Muscle of back (tissue), 11 donors: ENCODE results near the gene GRID1. TPM values are rescaled to one million over a fixed set of nuclear protein-coding genes. Genes with fewer than 3 reads are reported as not detected.

Experiments used
- DNase-seq, 3 donors: peaks; one replicate each; pipeline versions ENCODE4 v3.0.0 to v3.0.0-alpha.2; 2013
- polyA plus RNA-seq, 10 donors: library from polyadenylated mRNA; unstranded; fragments of 120-200 nt; gene quantifications; one replicate each; pipeline ENCODE4 v1.2.1, GENCODE V29; 2013; ENCODE audit not compliant: insufficient read length in 10 of 10

GRID1 gene
- polyA plus RNA-seq, 10 donors, result 2.7 to 8.4 (median 5.9) TPM

DNA sequence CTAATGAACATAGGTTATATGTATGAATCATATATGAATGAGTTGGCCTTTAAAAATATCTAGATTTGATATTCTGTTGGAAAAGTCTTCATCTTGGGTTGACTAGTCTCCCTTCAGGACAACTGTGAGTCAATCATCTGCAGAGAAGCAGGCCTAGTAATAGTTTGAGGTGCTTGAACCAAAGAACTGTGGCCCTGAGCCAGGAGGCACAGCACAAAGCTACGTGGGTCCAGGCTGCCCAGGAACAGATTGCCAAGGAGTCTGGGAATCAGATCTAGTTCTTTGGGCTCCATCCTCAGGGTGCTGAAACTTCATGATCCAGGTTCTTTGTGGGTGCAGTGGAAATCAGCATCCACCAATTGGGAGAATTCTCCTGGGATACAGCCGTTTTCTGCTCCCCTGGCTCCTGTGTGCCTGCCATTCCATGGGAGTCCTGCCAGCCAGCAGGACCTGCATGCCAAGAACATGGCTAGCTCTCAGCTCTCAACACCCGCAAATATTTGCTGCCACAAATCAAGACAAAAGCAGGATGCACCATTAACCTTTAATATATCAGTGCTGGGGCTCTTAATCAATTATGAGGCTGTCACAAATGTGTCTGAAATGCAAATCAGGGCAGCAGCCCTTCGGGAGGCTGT lies 709.0 kb downstream of the GRID1 start:
- no peak for DNase-seq

DNA sequence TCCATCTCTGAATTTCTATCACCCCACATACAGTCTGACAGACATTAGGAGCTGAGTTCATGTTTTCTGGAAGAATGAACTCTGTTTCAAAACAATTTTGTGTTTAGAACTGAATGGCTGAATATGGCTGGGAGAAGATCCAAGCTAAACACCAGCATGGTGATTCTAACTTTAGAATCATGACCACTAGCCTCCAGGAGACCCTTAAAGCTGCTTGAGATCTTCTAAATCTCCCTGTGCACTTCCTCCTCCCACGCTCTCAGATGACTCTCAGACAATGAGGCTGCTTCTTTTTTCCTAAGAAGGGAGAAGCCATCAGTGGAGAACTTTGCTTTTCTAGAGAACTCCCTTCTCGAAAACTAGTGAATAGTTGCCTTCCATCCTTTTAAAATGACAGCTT lies 711.2 kb downstream of the GRID1 start:
- DNase-seq, result peak in 1 of 3 donors; percentile 17

DNA sequence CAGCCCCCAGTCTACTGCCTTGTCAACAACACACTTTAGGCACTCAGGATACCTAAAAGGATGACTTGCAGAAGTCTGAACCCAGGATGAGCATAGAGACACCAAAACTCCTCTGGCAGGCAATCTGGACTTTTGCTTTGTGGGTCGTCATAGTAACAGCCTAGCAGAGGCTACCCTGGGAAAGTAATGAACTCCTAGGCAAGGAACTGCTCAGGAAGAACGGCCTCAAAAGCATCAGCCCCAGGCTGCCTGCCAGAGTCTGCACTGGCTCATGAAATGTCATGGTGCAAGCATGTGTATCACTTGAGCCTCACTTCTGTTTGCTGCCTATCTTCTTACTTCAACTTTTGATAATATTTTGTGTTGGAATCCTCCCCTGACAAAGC lies 715.1 kb downstream of the GRID1 start:
- DNase-seq, result peak in 2 of 3 donors; percentile 73 to 85

DNA sequence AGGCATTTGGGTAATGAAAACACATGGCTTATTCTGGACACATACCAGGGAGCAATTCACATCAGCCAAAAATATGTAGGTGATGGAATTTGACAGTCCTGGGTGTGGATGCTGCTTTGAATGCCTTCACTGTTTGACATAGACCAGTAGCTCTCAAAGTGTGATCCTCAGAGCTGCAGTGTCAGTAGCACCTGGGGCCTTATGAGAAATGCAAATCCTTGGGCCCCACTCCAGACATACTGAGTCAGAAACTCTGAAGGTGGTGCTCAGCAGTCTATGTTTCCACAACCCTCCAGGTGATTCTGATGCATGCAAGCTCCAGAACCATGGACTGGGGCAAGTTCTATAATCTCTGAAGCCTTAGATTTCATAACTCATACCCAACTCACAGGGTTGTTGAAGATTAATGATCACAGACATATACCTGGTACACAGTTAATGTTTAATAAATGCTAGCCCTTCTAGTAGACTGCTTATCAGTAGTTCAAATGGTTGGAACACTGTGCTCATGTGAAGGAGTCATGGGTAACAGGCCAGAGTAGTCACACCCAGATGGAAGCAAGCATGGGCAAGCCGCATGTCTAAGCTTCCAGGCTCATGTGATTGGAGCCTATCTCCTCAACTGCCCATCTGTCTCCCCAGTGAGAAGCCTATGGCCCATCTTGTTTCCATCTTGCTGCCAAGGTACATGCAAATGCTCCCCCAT lies 715.7 kb downstream of the GRID1 start:
- DNase-seq, result no peak

DNA sequence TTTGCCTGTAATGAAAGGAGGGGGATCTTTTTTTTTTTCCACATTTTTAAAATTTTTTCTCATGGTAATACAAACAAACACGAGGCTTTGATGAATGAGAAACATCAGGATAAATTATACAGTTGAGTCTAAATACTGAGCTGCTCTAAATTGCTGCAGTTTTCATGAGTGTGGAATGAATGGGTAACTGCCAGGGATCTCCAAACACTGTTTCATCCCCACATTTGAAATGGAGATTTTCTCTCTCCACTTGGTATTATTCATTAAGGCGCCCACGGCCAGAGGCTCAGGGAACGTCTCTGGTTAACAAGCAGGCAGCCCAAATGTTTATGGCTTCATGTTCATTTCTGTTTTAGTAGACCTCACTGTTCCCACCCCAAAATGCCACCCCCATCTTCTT lies 717.1 kb downstream of the GRID1 start:
- DNase-seq, result peak in 1 of 3 donors; percentile 36

DNA sequence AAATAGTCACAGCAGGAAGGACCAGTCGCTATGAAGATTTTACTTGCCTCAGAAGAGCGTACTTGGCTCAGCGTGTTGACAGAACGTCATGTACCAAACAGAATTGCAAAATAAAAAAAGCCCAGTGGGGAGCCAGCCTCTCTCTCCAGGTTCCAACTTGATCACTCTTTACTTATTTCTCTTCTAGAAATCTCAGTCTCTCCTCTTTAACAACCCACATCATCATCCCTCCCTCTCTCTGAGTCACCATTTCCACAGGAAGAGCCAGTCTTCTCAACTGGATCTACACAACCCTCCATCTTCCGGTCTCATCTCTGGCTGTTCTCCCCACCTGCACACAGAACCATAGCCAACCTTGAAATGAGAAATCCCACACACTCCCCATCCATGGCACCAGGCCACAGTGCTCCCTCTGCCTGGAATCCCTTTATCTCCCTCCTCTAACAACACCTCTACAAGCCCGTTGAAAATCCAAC lies 718.3 kb downstream of the GRID1 start:
- DNase-seq, result peak; percentile 70 to 89 (median 80)

DNA sequence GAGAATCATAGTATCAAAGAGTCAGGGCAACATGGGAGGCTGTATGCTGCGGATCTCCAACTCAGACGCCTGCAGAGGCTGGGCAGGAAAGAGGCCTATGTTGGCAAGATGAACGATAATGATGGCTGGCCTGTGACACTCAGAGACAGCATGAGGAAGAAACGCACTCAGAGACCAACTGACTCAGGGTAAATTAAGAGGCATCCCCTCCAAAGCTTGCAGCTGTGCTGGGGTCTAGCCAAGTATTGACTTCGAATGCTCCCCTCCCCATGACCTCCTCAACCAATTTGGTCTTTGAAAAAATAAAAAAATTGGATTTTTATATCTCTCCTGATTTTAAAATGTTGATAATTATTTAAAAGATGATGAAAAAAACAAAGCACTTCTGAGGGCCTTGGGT lies 718.9 kb downstream of the GRID1 start:
- peak in 2 of 3 donors; percentile 61 to 75 for DNase-seq

DNA sequence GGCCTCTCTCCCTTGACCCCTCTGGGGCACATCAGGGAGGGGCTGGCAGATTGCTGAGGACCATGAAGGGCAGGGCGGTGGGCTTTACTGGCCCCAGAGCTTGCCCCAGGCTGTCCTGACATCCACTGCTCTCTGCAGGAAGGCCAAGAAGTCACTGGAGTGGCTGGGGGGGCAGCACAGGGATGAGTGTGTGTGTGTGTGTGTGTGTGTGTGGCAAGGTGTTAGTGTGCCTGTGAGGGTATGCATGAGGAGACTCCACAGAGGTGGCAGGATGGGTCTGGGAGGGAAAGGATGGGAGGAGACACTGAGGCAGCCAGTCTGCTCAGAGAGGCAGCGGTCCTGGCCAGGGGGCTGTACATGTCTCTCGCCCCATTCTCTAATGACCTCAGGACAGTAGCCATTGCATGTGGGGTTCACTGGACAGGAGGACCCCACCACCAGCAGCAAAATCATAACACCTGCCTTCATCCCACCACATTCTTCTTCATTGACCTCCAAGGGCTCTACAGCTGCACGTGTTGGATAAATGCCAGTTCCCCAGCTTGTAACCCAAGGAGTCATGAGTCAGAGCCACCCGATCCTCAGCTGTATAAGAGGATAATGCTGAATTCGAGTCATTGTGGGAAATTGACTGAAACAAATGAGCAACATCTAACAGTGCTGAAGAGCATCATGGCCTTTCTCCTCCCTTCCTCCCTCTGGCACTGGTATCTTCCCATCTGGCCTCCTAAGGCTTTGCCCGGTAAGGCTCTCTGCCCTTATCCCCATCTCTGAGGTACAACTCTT lies 720.5 kb downstream of the GRID1 start:
- peak; percentile 38 to 79 (median 53) for DNase-seq

DNA sequence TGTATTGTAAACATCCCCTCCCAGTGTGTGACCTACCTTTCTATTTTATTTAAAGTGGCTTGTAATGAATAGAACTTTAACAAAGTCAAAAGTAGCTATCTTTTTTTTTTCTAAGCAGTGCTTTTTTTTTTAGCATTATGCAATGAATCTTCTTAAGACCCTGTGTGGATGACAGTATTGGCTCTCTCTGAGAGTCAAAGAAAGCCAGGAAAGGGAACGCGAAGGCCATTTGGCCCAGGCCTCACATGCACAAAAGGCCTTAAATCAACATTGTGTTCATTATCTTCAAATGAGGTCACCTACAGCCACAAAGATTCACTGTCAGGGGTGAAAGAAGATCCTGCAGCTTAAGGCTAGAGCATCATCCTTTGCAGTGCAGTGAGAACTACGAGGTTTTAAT lies 721.5 kb downstream of the GRID1 start:
- peak; percentile 66 to 84 (median 67) for DNase-seq

DNA sequence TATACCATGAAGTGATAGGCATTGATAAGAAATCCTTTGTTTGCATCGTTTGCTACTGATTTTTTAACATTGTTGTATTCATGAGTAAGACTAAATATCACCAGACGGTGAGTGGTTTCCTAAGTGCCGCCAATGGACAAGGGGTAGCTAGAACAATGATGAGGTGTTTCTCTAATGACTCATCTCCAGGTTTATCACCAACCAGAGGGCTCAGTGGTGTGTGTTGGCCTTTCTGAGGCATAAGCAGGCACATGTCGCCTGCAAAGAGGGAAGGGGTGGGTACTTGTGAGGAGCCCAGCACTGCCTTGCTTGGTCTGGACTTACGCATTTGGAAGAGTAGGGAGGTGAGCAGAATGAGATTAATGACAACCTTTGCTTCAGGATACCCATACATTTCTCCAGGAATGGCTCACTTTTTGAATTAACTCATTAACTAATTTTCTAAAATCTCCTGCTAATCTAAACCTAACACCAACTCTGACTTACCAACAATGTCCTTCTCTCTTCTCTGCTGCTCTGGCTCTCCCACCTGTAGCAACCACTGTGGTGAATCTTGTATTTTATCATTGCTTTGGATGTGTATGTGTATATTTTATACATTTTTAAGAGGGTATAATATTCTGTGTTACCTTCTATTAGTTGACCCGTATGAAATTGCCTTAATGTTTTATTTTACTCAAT lies 722.6 kb downstream of the GRID1 start:
- no peak for DNase-seq

DNA sequence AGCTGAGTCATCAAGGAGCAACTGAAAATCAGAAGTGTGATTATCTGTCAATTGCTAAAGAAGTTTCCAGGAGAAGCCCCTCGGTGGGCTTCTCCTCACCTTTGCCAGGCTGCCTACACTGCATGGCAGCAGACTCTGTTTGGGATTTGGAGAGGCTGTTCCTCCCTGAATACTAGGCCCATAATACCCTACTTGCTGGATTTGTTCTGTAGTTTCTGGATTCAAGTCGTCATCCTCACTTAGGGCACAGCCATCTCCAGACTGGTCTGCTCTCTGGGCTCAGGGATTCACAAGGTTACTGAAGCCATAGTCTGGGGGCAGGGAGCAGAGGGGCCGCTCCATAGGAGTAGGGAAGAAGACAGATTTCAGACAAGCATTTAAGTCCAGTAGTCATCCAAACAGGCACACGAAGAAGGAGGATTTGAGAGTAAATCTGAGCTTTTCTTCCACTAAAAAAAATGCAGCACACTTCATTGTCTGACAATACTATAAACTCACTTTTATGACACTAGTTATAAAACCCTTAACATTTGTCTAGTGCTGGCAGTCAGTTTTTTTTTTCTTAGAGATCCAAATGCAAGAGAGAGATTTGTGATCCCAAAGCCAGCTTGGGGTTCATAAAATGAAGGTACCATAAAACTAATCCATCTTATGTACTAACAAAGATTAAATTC lies 723.3 kb downstream of the GRID1 start:
- peak in 1 of 3 donors; percentile 24 for DNase-seq

DNA sequence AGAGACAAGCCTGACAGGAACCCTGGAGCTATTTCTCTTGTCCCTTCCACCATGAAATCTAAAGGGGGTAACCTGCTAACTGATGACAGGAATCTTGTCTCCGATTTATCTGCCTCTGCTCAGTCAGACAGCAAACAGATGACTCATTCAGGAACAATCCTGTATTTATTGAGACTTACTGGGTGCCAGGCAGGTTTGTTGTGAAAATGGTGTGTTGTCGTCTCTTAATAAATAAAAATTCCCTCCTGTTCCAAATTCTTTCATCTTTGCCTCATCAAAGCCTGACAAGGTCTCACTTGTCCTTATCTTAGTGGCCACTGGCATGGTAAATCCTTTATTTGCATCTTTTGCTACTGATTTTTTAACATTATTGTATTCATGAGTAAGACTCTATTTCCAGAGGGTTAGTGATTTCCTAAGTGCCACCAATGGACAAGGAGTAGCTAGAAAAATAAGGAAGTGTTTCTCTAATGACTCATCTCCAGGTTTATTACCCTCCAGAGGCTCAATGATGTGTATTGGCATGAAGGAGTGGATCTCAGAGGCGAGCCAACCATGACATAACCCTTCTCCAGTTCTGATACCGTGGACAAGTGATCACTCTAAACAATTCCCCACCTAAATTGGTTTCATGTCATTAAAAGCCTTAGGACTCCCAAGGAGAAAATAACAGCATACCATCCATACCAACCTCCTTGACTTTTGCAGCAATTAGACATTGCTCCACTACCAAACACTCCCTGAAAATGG lies 724.0 kb downstream of the GRID1 start:
- peak in 2 of 3 donors; percentile 57 to 70 for DNase-seq

DNA sequence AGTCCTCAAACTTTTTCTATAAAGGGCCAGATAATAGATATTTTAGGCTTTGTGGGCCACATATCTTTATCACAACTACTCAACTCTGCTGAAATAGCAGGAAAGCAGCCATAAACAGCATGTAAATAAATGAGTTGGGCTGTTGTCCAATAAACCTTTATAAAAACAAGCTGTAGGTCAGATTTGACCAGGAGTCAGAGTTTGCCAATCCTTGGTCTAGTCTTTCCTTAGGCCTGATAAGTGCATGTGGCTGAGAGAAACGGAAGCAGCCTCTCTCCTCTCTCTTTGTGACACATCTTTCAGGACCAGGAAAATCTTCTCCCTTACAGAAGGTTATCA lies 724.5 kb downstream of the GRID1 start:
- peak in 1 of 3 donors; percentile 27 for DNase-seq

DNA sequence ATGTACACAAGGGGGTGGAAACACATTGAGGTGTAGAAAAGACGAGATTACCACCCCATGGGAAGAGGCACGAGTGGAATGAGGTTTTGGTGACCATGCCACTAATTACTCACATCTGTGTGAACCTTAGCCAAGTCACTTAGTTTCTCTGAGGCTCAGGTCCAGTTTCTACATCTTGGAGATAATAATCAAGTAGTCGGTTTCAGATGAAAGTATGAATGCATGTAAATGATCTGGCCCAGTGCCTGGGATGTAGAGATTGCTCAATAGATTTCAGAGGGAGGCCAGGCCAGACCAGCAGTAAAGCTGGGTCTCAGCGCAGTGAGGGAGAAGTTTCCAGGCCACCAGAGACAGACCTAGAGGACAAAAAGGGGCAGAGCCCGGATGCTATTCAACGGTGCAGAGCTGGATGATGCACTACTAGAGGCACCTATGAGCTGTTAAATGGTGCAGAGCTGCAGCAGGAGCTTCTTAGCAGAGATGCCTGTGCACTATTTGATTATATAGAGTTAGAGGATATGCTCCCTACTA lies 725.1 kb downstream of the GRID1 start:
- peak in 1 of 3 donors; percentile 33 for DNase-seq

DNA sequence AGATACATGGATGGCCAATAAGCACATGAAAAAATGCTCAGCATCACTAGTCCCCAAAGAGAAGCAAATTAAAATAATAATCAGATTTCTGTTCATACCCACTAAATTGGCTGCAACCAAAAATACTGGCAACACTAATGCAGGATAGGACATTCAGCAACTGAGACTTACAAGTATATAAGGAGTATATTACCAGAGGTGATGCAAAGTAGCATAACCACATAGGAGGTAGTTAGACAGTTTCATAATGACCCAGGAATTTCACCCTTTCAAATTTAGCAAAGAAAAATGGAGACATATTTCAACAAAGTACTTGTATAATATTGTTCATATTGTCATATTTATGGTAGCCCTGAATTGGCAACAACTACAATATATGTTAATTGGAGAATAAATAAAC lies 727.8 kb downstream of the GRID1 start:
- no peak for DNase-seq

DNA sequence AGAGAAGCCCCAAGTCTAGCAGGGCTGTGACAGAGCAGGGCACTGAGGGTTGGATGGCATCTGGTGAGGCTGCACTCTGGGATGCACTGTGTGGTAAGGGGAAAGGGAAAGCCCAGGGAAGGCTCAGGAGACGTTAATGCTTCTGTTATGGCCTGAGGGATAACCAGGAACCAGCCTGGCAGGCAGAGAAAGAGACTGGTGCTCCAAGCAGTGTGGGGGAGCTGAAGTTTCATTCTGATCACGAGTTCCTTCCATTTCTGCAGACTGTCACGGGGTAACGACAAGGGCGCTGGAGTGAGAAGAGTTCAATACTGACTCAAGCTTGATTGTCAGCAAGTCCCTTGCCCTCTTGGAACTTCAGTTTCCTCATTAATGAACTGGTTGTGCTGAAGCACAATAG lies 730.9 kb downstream of the GRID1 start:
- no peak for DNase-seq

DNA sequence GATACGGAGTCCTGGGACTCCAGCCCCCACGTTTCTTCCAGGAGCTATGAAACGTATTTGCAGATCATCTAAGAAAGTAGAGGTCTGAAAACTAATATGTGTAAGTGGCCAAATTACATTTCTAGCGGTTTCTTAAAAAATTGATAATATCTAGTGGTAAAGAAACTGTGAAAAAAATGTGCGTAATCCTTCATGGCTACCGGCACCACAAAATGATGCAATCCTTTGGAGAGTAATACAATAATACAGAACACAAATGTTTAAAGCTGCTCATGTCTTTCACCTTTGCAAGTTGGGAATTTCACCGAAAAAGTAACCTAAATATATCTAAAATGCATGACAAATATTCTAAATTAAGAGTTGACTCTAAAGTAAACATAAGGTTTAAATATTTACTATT lies 742.1 kb downstream of the GRID1 start:
- no peak for DNase-seq

DNA sequence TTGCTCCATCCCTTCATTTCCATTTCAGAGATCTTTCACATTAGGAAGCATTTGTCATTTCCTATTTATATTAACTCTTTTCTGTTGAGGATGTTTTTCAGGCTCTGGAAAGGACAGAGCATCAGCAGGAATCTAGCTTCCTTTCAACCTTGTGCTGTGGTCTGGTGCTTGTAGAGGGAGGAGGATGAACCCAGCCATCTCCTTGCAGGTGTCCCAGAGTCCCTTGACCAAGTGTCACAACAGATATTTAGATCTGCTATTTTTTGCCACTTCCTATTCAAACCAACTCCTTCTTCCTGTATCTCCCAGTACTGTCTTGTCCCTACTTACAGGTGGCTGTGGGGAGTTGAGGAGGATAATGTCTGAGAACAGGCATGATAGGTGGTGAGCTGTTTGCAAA lies 742.8 kb downstream of the GRID1 start:
- no peak for DNase-seq

DNA sequence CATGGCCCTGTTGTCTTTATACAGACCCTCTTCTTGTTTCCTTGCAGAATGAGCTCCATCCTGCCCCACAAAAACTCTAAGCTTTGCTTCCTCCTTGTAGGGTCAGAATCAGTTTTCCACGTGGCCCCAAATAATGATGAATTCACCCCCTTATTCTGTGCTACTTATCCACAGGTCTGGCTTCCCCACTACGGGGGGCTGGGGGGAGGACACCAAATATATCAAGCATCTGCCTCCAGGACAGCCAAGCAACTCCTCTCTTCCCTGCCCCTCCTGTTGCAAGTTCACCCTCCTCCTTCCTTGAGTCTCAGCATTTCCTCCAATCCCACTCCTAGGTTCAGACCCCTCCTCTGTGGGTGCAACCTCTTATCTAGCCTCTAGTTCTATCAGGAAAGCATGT lies 743.3 kb downstream of the GRID1 start:
- no peak for DNase-seq

DNA sequence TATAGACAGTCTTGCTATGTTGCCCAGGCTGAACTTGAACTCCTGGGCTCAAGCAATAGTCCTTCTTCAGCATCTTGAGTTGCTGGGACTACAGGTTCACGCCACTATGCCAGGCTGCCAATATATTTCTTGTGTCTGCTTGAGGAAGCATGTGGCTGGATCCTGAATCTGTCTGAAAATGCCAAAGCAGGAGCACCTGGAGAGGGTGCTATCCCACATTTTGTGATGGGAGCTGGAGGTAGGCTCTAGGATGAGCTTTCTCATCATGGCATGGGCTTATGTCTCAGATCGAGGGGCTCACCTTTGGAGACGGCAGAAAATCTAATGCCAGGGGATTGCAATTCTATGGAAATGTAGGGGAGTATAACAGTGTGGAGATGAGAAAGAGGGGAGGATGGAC lies 744.2 kb downstream of the GRID1 start:
- DNase-seq, result no peak

DNA sequence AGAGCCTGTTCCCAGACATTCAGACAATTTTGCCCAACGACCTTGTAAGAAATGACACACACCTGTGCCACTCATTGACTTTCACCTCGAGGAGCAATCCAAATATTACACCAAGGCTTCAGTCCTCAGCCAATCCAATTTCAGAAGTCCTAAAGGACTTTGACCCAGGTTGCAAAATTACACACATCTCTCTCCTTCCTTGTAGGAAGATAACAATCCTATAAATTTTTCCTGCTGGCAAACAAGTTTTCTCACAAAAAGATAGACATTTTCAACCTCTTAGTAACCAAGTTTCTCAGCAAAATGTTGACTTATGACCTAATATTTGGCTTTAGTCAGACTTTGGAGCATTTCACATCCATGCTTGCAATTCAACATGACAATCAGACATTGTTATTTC lies 745.0 kb downstream of the GRID1 start:
- no peak for DNase-seq
